Liver (tissue), 9 donors: Measurements from ENCODE around the gene KLHL40. TPM values are rescaled to one million over a fixed set of nuclear protein-coding genes. Genes with fewer than 3 reads are reported as not detected.

Source experiments
- DNase-seq: peaks from one replicate; pipeline ENCODE4 v3.0.0-alpha.2; 2017; ENCODE audit warnings: low spot score
- H3K27ac ChIP-seq, 2 donors: one replicate each; pipeline ENCODE4 v1.7.0; 2013; ENCODE audit warnings: inconsistent platforms in 2 of 2, low read length in 2 of 2, control low read depth in 1 of 2, low read depth in 1 of 2, mild to moderate bottlenecking in 1 of 2
- H3K27me3 ChIP-seq, 4 donors: one replicate each; pipeline versions ENCODE4 v1.6.1 to v1.7.0; 2013; ENCODE audit warnings: low read length in 3 of 4, inconsistent platforms in 1 of 4, mild to moderate bottlenecking in 1 of 4, moderate library complexity in 1 of 4; ENCODE audit not compliant: control insufficient read depth in 4 of 4, insufficient read depth in 4 of 4
- H3K36me3 ChIP-seq, 4 donors: one replicate each; pipeline versions ENCODE4 v1.6.1 to v1.7.0; 2013; ENCODE audit warnings: low read length in 3 of 4, mild to moderate bottlenecking in 3 of 4, low read depth in 1 of 4, moderate library complexity in 1 of 4; ENCODE audit not compliant: control insufficient read depth in 4 of 4, insufficient read depth in 3 of 4
- H3K4me1 ChIP-seq, 4 donors: one replicate each; pipeline versions ENCODE4 v1.6.1 to v1.7.0; 2013; ENCODE audit warnings: low read length in 3 of 4, mild to moderate bottlenecking in 3 of 4, moderate library complexity in 1 of 4; ENCODE audit not compliant: control insufficient read depth in 4 of 4, insufficient read depth in 4 of 4
- H3K4me3 ChIP-seq, 3 donors: one replicate each; pipeline versions ENCODE4 v1.6.1 to v1.7.0; 2013; ENCODE audit warnings: low read length in 3 of 3, control low read depth in 1 of 3, low read depth in 1 of 3, mild to moderate bottlenecking in 1 of 3
- H3K9ac ChIP-seq, 2 donors: one replicate each; pipeline ENCODE4 v1.7.0; 2013; ENCODE audit warnings: low read length in 2 of 2, mild to moderate bottlenecking in 2 of 2, moderate library complexity in 2 of 2, control low read depth in 1 of 2, low read depth in 1 of 2
- H3K9me3 ChIP-seq, 4 donors: one replicate each; pipeline versions ENCODE4 v1.6.1 to v1.7.0; 2013; ENCODE audit warnings: low read length in 3 of 4; ENCODE audit not compliant: control insufficient read depth in 4 of 4
- FOXA1 ChIP-seq: IDR thresholded peaks from 2 replicates; pipeline ENCODE4 v1.6.1; 2016; ENCODE audit warnings: antibody characterized with exemption
- FOXA2 ChIP-seq: IDR thresholded peaks from 2 replicates; pipeline ENCODE4 v1.6.1; 2016; ENCODE audit warnings: antibody characterized with exemption
- HNF4G ChIP-seq: IDR thresholded peaks from 2 replicates; pipeline ENCODE4 v1.6.1; 2016; ENCODE audit warnings: antibody characterized with exemption
- JUND ChIP-seq, 2 donors: IDR thresholded peaks; 2 replicates each; pipeline ENCODE4 v1.6.1; 2016; ENCODE audit warnings: antibody characterized with exemption in 2 of 2
- MAX ChIP-seq: IDR thresholded peaks from 2 replicates; pipeline ENCODE4 v1.6.1; 2016; ENCODE audit warnings: antibody characterized with exemption
- NR2F2 ChIP-seq: IDR thresholded peaks from 2 replicates; pipeline ENCODE4 v1.6.1; 2016; ENCODE audit warnings: antibody characterized with exemption
- RAD21 ChIP-seq, 2 donors: IDR thresholded peaks; 2 replicates each; pipeline ENCODE4 v1.6.1; 2016; ENCODE audit warnings: antibody characterized with exemption in 2 of 2, mild to moderate bottlenecking in 2 of 2
- REST ChIP-seq: IDR thresholded peaks from 2 replicates; pipeline ENCODE4 v1.6.1; 2016; ENCODE audit warnings: antibody characterized with exemption, mild to moderate bottlenecking
- RXRA ChIP-seq, 2 donors: IDR thresholded peaks; 2 replicates each; pipeline ENCODE4 v1.6.1; 2017 to 2018; ENCODE audit warnings: antibody characterized with exemption in 2 of 2, mild to moderate bottlenecking in 1 of 2
- SP1 ChIP-seq: IDR thresholded peaks from 2 replicates; pipeline ENCODE4 v1.6.1; 2018; ENCODE audit warnings: antibody characterized with exemption, mild to moderate bottlenecking
- TAF1 ChIP-seq: conservative IDR thresholded peaks from 2 replicates; pipeline ENCODE4 v1.6.1; 2016; ENCODE audit warnings: antibody characterized with exemption, mild to moderate bottlenecking
- YY1 ChIP-seq: IDR thresholded peaks from 2 replicates; pipeline ENCODE4 v1.6.1; 2016; ENCODE audit warnings: antibody characterized with exemption, mild to moderate bottlenecking
- ZBTB33 ChIP-seq: IDR thresholded peaks from 2 replicates; pipeline ENCODE4 v1.6.1; 2016; ENCODE audit warnings: antibody characterized with exemption
- WGBS: extraction: QIAGEN DNeasy Blood & Tissue Kit; methylation state at CpG from one replicate; pipeline ENCODE4 v1.1.7; 2013; 5-methylcytosine and 5-hydroxymethylcytosine counted together
- polyA plus RNA-seq, 2 donors: library from polyadenylated mRNA; stranded (reverse) in 1 of 2; unstranded in 1 of 2; fragments of 200-250 nt in 1 of 2; fragments of >200 nt in 1 of 2; fragmentation: Nextera tagmentation in 1 of 2; extraction: Ambion mirVana in 1 of 2; gene quantifications; one replicate each; pipeline versions ENCODE4 v1.2.1 to v1.2.3, GENCODE V29; 2013 to 2015
- total RNA-seq, 2 donors: library from RNA; depleted of rRNA; stranded (reverse); fragments of >200 nt; gene quantifications; one replicate each; pipeline ENCODE4 v1.2.3, GENCODE V29; 2014
- TF ChIP-seq, protein P1 (sequence below): IDR thresholded peaks from 2 replicates; pipeline ENCODE4 v1.6.1; 2016; ENCODE audit warnings: antibody characterized with exemption
- donor health status: healthy.
- donor health status: healthy.
- donor health status: healthy.
- donor health status: healthy.
- donor health status: healthy.

Gene KLHL40
- total and polyA plus RNA-seq, 4 donors, result not detected

- no peak for TF ChIP-seq REST
- TF ChIP-seq RXRA (IDR thresholded peaks at IDR 0.05), result no peak
- TF ChIP-seq JUND (IDR thresholded peaks at IDR 0.05), result no peak
- TF ChIP-seq FOXA2, result no peak
- TF ChIP-seq NR2F2, result no peak
Measured at GRCh38 chr3:42670670-42671069, 14.7 kb upstream of the KLHL40 start (continued).

DNA sequence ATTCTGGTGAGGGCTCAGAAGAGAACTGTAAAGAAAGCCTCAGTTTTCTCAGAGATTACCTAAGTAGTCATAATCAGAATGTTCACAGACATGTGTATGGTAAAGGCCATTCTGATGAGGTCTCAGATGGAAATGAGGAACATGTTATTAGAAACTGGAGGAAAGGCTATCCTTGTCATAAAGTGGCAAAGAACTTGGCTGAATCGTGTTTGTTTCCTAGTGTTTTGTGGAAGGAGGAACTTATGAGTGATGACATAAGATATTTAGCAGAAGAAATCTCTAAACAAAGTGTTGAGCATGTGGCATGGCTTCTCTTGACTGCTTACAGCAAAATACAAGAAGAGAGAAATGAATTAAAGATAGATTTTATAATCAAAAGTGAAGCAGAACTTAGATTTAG is 12.8 kb upstream of the KLHL40 start:
- peaks cover 0 to 3% (median 1%) of the 10 kb centered on the region in 4 donors for H3K9me3 ChIP-seq
- H3K27me3 ChIP-seq, result no peaks in the 10 kb centered on the region
- WGBS, result 51% methylated on average over 1 of the region's 1 CpG
- no peak for DNase-seq
- no peaks in the 10 kb centered on the region for H3K4me1 ChIP-seq
- H3K27ac ChIP-seq, result no peak overlapping the region
- no peak overlapping the region for H3K4me3 ChIP-seq
- no peaks in the 10 kb centered on the region for H3K36me3 ChIP-seq
- TF ChIP-seq FOXA1 (no peak), YY1 (no peak), TAF1 (no peak), RXRA (IDR thresholded peaks at IDR 0.05) (no peak), SP1 (no peak), RAD21 (IDR thresholded peaks at IDR 0.05) (no peak), JUND (IDR thresholded peaks at IDR 0.05) (no peak), REST (no peak), NR2F2 (no peak), ZBTB33 (no peak), HNF4G (no peak), MAX (no peak), FOXA2 (no peak)
- TF ChIP-seq, protein P1, sequence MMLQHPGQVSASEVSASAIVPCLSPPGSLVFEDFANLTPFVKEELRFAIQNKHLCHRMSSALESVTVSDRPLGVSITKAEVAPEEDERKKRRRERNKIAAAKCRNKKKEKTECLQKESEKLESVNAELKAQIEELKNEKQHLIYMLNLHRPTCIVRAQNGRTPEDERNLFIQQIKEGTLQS, result no peak
- H3K9ac ChIP-seq, result no peak overlapping the region
